ENCODE results near the gene CHDH.

CHDH gene

GRCh38 chr3:53846134-53846850 is at the start of gene CHDH, which contains the start of gene IL17RB:
Gene CHDH (minus strand): TSS chr3:53846419. CDS start chr3:53824008, 22,411 bp downstream.
Gene IL17RB (plus strand): TSS chr3:53846568. CDS start chr3:53846589, 21 bp downstream.
- no peak for DNase-seq

- DNase-seq = no peak
These were observed 46.0 kb upstream of the CHDH start for GRCh38 chr3:53892286-53892637.

GRCh38 chr3:53891497-53892285 is 45.5 kb upstream of the CHDH start, which contains the start of gene SELENOK:
Gene SELENOK (minus strand): TSS chr3:53891859.
- DNase-seq = peak; percentile 95

GRCh38 chr3:53890726-53891475 is 44.7 kb upstream of the CHDH start:
- DNase-seq = peak; percentile 43 to 48

GRCh38 chr3:53888232-53888631 is 42.0 kb upstream of the CHDH start:
- no peak for DNase-seq

- no peak for DNase-seq
These were observed 41.2 kb upstream of the CHDH start for GRCh38 chr3:53887446-53887845.

- no peak for DNase-seq
These were observed 39.0 kb upstream of the CHDH start for GRCh38 chr3:53885239-53885638.

- no peak for DNase-seq
These were observed 38.4 kb upstream of the CHDH start for GRCh38 chr3:53884623-53885022.

- DNase-seq = no peak
These were observed 36.8 kb upstream of the CHDH start for GRCh38 chr3:53883008-53883407.

GRCh38 chr3:53881691-53882593 is 35.7 kb upstream of the CHDH start, which contains the start of gene ACTR8:
Gene ACTR8 (minus strand): TSS chr3:53882152. CDS start chr3:53882101, 51 bp downstream.
- peak; percentile 82 to 85 for DNase-seq

- DNase-seq = no peak
These were observed 34.5 kb upstream of the CHDH start for GRCh38 chr3:53880396-53881345.

- no peak for DNase-seq
These were observed 19.7 kb upstream of the CHDH start for GRCh38 chr3:53865732-53866499.

GRCh38 chr3:53863145-53863544 is 16.9 kb upstream of the CHDH start:
- no peak for DNase-seq

- DNase-seq = no peak
These were observed 16.0 kb upstream of the CHDH start for GRCh38 chr3:53862241-53862640.

GRCh38 chr3:53860196-53860595 is 14.0 kb upstream of the CHDH start:
- no peak for DNase-seq

GRCh38 chr3:53859178-53859577 is 13.0 kb upstream of the CHDH start:
- DNase-seq = no peak

- no peak for DNase-seq
These were observed 12.0 kb upstream of the CHDH start for GRCh38 chr3:53858096-53858741.

GRCh38 chr3:53856964-53857363 is 10.7 kb upstream of the CHDH start:
- no peak for DNase-seq

- no peak for DNase-seq
These were observed 4.7 kb upstream of the CHDH start for GRCh38 chr3:53850895-53851294.

- no peak for DNase-seq
These were observed 3.7 kb upstream of the CHDH start for GRCh38 chr3:53849916-53850315.
